PFSK-1 (cell line): ENCODE measurements around the gene MKNK1.

ENCODE experiments used
- POLR2AphosphoS5 ChIP-seq: IDR thresholded peaks from 2 replicates; pipeline ENCODE4 v1.6.1; 2012; ENCODE audit warnings: low read depth, mild to moderate bottlenecking, control low read depth, low read length, moderate library complexity
- TF ChIP-seq, protein P1 (sequence below), 2 experiments: IDR thresholded peaks; 2 replicates each; pipeline versions ENCODE4 v1.6.1 to v1.8.0; 2011 to 2012; ENCODE audit warnings: low read depth in 2 of 2, low read length in 2 of 2, control low read depth in 1 of 2, inconsistent platforms in 1 of 2, mild to moderate bottlenecking in 1 of 2, moderate library complexity in 1 of 2; ENCODE audit not compliant: insufficient read depth in 1 of 2

DNA sequence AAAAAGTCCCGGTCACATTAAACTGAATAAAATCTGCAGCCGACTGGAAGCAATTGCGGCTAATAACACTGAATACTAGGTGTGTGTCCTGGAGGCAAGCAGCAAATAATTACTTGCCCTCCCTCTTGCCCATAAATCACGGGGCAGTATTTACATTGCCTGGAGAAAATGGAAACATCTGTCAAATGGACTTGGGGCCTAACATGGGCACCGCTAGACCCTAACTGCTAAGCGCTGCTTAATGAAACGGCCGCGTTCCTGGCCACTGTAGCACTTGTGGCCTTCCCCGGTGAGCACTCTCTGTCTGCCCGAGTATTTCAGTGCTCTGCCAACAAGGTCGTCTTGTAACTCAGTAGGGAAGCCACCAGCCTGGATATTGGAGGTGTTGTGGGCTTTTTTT is 28.8 kb downstream of the MKNK1 start:
- TF ChIP-seq, protein P1, sequence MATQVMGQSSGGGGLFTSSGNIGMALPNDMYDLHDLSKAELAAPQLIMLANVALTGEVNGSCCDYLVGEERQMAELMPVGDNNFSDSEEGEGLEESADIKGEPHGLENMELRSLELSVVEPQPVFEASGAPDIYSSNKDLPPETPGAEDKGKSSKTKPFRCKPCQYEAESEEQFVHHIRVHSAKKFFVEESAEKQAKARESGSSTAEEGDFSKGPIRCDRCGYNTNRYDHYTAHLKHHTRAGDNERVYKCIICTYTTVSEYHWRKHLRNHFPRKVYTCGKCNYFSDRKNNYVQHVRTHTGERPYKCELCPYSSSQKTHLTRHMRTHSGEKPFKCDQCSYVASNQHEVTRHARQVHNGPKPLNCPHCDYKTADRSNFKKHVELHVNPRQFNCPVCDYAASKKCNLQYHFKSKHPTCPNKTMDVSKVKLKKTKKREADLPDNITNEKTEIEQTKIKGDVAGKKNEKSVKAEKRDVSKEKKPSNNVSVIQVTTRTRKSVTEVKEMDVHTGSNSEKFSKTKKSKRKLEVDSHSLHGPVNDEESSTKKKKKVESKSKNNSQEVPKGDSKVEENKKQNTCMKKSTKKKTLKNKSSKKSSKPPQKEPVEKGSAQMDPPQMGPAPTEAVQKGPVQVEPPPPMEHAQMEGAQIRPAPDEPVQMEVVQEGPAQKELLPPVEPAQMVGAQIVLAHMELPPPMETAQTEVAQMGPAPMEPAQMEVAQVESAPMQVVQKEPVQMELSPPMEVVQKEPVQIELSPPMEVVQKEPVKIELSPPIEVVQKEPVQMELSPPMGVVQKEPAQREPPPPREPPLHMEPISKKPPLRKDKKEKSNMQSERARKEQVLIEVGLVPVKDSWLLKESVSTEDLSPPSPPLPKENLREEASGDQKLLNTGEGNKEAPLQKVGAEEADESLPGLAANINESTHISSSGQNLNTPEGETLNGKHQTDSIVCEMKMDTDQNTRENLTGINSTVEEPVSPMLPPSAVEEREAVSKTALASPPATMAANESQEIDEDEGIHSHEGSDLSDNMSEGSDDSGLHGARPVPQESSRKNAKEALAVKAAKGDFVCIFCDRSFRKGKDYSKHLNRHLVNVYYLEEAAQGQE (IDR thresholded peaks at IDR 0.05; ENCODE audit: insufficient read depth in 1 of 2, low read depth in 2 of 2, low read length in 2 of 2) = no peak
- TF ChIP-seq POLR2AphosphoS5 = no peak
